ENCODE measurements around the gene AMDHD2. TPM values are rescaled to one million over a fixed set of nuclear protein-coding genes. Genes with fewer than 3 reads are reported as not detected.
"Not testable (repeated sequence)": the region's sequence is repeated elsewhere in the genome, so short reads cannot be mapped to it uniquely, and the experiment has no call there.

AMDHD2 gene
- total and polyA plus RNA-seq, 2 donors: 22.1 to 33.2 TPM

- 99% methylated on average over 16 of the region's 26 CpGs for WGBS
- DNase-seq (ENCODE audit: low read depth in 6 of 9, low spot score in 9 of 9): not testable (repeated sequence)
Measured at GRCh38 chr16:2577044-2577443, 56.9 kb downstream of the AMDHD2 start.

GRCh38 chr16:2578905-2579304, 58.7 kb downstream of the AMDHD2 start:
- H3K9me3 ChIP-seq (ENCODE audit: control insufficient read depth in 2 of 2, insufficient read depth in 1 of 2, low read length in 1 of 2); H3K4me1 ChIP-seq (ENCODE audit: control insufficient read depth in 2 of 2, insufficient read depth in 2 of 2, low read length in 2 of 2); DNase-seq (ENCODE audit: low read depth in 6 of 9, low spot score in 9 of 9); H3K27me3 ChIP-seq (ENCODE audit: control insufficient read depth in 2 of 2, insufficient read depth in 1 of 2, low read length in 1 of 2); H3K36me3 ChIP-seq (ENCODE audit: control insufficient read depth in 2 of 2, insufficient read depth in 2 of 2, low read length in 1 of 2); H3K27ac ChIP-seq (ENCODE audit: low read depth in 1 of 2, low read length in 1 of 2); H3K4me3 ChIP-seq (ENCODE audit: low read length in 2 of 2): not testable (repeated sequence)
- WGBS: 100% methylated on average over 3 of the region's 12 CpGs

More at GRCh38 chr16:2577044-2577443, 56.9 kb downstream of the AMDHD2 start:
- not testable (repeated sequence) for H3K9me3 ChIP-seq (ENCODE audit: control insufficient read depth in 2 of 2, insufficient read depth in 1 of 2, low read length in 1 of 2); H3K36me3 ChIP-seq (ENCODE audit: control insufficient read depth in 2 of 2, insufficient read depth in 2 of 2, low read length in 1 of 2); H3K27me3 ChIP-seq (ENCODE audit: control insufficient read depth in 2 of 2, insufficient read depth in 1 of 2, low read length in 1 of 2); H3K4me1 ChIP-seq (ENCODE audit: control insufficient read depth in 2 of 2, insufficient read depth in 2 of 2, low read length in 2 of 2); H3K4me3 ChIP-seq (ENCODE audit: low read length in 2 of 2); H3K27ac ChIP-seq (ENCODE audit: low read depth in 1 of 2, low read length in 1 of 2)

GRCh38 chr16:2580143-2580542, 60.0 kb downstream of the AMDHD2 start:
- not testable (repeated sequence) for H3K4me3 ChIP-seq (ENCODE audit: low read length in 2 of 2); H3K36me3 ChIP-seq (ENCODE audit: control insufficient read depth in 2 of 2, insufficient read depth in 2 of 2, low read length in 1 of 2); H3K9me3 ChIP-seq (ENCODE audit: control insufficient read depth in 2 of 2, insufficient read depth in 1 of 2, low read length in 1 of 2); H3K4me1 ChIP-seq (ENCODE audit: control insufficient read depth in 2 of 2, insufficient read depth in 2 of 2, low read length in 2 of 2); H3K27ac ChIP-seq (ENCODE audit: low read depth in 1 of 2, low read length in 1 of 2); H3K27me3 ChIP-seq (ENCODE audit: control insufficient read depth in 2 of 2, insufficient read depth in 1 of 2, low read length in 1 of 2)
- peak in 1 of 9 donors; percentile 9 for DNase-seq (ENCODE audit: low read depth in 6 of 9, low spot score in 9 of 9)
- 19% methylated on average over 6 of the region's 11 CpGs for WGBS

- not testable (repeated sequence) for H3K27me3 ChIP-seq (ENCODE audit: control insufficient read depth in 2 of 2, insufficient read depth in 1 of 2, low read length in 1 of 2); H3K4me3 ChIP-seq (ENCODE audit: low read length in 2 of 2)
Measured at GRCh38 chr16:2580818-2581217, 60.6 kb downstream of the AMDHD2 start.

More at GRCh38 chr16:2580818-2581217, 60.6 kb downstream of the AMDHD2 start:
- H3K27ac ChIP-seq (ENCODE audit: low read depth in 1 of 2, low read length in 1 of 2); H3K9me3 ChIP-seq (ENCODE audit: control insufficient read depth in 2 of 2, insufficient read depth in 1 of 2, low read length in 1 of 2); DNase-seq (ENCODE audit: low read depth in 6 of 9, low spot score in 9 of 9): not testable (repeated sequence)
- H3K36me3 ChIP-seq (ENCODE audit: control insufficient read depth in 2 of 2, insufficient read depth in 2 of 2, low read length in 1 of 2): peaks cover 6 to 13% of the 10 kb centered on the region in 2 donors
- H3K4me1 ChIP-seq (ENCODE audit: control insufficient read depth in 2 of 2, insufficient read depth in 2 of 2, low read length in 2 of 2): peaks cover 10 to 12% of the 10 kb centered on the region in 2 donors
- WGBS: no CpG with 5 or more reads among the region's 21 CpGs

Other genes with a start within 250 kb of the AMDHD2 start
- gene ABCA3, start 179.6 kb upstream of the AMDHD2 start, total RNA-seq: 8.4 TPM
- 8.6 TPM for gene ABCA3, start 179.6 kb upstream of the AMDHD2 start, polyA plus RNA-seq
- gene CCNF, start 90.9 kb upstream of the AMDHD2 start, total RNA-seq: 22.7 TPM
- 4.0 TPM for gene CCNF, start 90.9 kb upstream of the AMDHD2 start, polyA plus RNA-seq
- gene TEDC2, start 60.3 kb upstream of the AMDHD2 start, total RNA-seq: 11.0 TPM
- 1.8 TPM for gene TEDC2, start 60.3 kb upstream of the AMDHD2 start, polyA plus RNA-seq
- gene NTN3, start 49.1 kb upstream of the AMDHD2 start, total RNA-seq: 0.71 TPM
- 0.02 TPM for gene NTN3, start 49.1 kb upstream of the AMDHD2 start, polyA plus RNA-seq
- gene TBC1D24, start 45.2 kb upstream of the AMDHD2 start, total RNA-seq: 3.5 TPM
- 3.7 TPM for gene TBC1D24, start 45.2 kb upstream of the AMDHD2 start, polyA plus RNA-seq
- 11.0 TPM for gene ATP6V0C, start 6.4 kb upstream of the AMDHD2 start, total RNA-seq
- gene ATP6V0C, start 6.4 kb upstream of the AMDHD2 start, polyA plus RNA-seq: 103 TPM
- gene CEMP1, start 11.0 kb downstream of the AMDHD2 start, total RNA-seq: 0.47 TPM
- gene CEMP1, start 11.0 kb downstream of the AMDHD2 start, polyA plus RNA-seq: 1.2 TPM
- gene PDPK1, start 17.6 kb downstream of the AMDHD2 start, total RNA-seq: 17.2 TPM
- gene PDPK1, start 17.6 kb downstream of the AMDHD2 start, polyA plus RNA-seq: 14.1 TPM
- gene KCTD5, start 162.2 kb downstream of the AMDHD2 start, total RNA-seq: 18.5 TPM
- 21.8 TPM for gene KCTD5, start 162.2 kb downstream of the AMDHD2 start, polyA plus RNA-seq
- 0.28 TPM for gene PRSS27, start 199.9 kb downstream of the AMDHD2 start, total RNA-seq
- gene PRSS27, start 199.9 kb downstream of the AMDHD2 start, polyA plus RNA-seq: 6.5 TPM
- gene SRRM2, start 232.3 kb downstream of the AMDHD2 start, total RNA-seq: 42.4 TPM
- 690 TPM for gene SRRM2, start 232.3 kb downstream of the AMDHD2 start, polyA plus RNA-seq